ENCODE measurements around the gene ANGPTL4.
"Not testable (repeated sequence)": the region's sequence is repeated elsewhere in the genome, so short reads cannot be mapped to it uniquely, and the experiment has no call there.

The ANGPTL4 gene

DNA sequence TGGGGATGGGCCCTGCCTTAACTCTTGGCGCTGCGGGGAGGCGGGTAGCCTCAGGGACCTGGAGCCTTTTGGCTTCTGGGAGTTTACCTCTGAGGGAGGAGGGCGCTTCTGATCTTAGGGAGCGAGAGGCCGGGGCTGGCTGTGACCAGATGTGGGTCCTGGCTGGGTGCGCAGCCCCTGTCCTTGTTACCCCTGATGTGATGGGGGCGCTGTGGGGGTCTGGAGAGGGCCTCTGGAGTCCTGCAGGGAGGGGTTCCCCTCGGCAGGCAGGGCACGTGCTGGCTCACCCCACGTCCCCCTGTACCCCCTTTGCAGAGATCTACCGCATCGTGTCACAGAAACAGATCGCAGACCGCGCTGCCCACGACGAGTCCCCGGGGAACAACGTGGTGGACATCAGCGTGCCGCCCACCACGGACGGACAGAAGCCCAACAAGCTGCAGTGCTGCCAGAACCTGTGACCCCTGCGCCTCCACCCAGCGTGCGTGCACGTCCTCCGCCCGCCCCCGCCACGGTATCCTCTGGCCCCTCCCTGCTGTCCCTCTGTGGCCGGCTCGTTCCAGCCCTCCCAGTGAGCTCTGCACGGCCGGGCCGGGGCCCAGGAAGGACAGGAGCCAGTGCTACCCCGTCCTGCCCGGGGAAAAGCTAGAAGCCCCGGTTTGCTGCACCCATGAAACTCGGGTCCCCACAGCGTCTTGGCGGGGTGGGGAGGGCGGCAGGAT, 39.3 kb downstream of the ANGPTL4 start:
- H3K27ac ChIP-seq (ENCODE audit: low read depth, low read length, severe bottlenecking), result no peak overlapping the region
- no peaks in the 10 kb centered on the region for H3K9me3 ChIP-seq (ENCODE audit: control insufficient read depth, low read length)
- peaks cover 56% of the 10 kb centered on the region for H3K36me3 ChIP-seq (ENCODE audit: control insufficient read depth, insufficient read depth, low read length)
- WGBS, 2 experiments (ENCODE audit: insufficient coverage in 2 of 2), result 93 to 97% methylated on average over 28 to 44 of the region's 44 CpGs
- H3K4me3 ChIP-seq (ENCODE audit: extremely low read depth, insufficient read depth, low read length, poor library complexity, severe bottlenecking), result no peak overlapping the region
- H3K4me1 ChIP-seq (ENCODE audit: control insufficient read depth, insufficient read depth, low read length, poor library complexity, severe bottlenecking), result no peaks in the 10 kb centered on the region

DNA sequence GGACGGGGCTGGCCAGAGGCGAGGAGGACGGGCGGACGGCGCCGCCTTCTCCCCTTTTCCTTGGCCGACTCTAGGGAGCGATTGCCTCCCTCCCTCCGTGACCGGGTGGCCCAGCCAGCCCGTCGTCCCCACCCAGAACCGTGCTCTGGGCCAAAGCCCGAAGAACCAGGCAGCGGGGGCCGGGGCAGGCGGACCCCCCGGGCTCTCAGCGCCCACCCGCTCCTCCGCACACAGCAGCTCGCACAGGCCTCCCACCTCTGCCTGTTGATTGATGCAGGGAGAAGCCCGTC, 39.8 kb downstream of the ANGPTL4 start:
- 88 to 91% methylated on average over 10 to 21 of the region's 24 CpGs for WGBS, 2 experiments (ENCODE audit: insufficient coverage in 2 of 2)
- Histone ChIP-seq H3K4me3 (ENCODE audit: extremely low read depth, insufficient read depth, low read length, poor library complexity, severe bottlenecking) (no peak overlapping the region), H3K27ac (ENCODE audit: low read depth, low read length, severe bottlenecking) (no peak overlapping the region), H3K4me1 (ENCODE audit: control insufficient read depth, insufficient read depth, low read length, poor library complexity, severe bottlenecking) (no peaks in the 10 kb centered on the region), H3K9me3 (ENCODE audit: control insufficient read depth, low read length) (no peaks in the 10 kb centered on the region), H3K36me3 (ENCODE audit: control insufficient read depth, insufficient read depth, low read length) (peaks cover 53% of the 10 kb centered on the region)

DNA sequence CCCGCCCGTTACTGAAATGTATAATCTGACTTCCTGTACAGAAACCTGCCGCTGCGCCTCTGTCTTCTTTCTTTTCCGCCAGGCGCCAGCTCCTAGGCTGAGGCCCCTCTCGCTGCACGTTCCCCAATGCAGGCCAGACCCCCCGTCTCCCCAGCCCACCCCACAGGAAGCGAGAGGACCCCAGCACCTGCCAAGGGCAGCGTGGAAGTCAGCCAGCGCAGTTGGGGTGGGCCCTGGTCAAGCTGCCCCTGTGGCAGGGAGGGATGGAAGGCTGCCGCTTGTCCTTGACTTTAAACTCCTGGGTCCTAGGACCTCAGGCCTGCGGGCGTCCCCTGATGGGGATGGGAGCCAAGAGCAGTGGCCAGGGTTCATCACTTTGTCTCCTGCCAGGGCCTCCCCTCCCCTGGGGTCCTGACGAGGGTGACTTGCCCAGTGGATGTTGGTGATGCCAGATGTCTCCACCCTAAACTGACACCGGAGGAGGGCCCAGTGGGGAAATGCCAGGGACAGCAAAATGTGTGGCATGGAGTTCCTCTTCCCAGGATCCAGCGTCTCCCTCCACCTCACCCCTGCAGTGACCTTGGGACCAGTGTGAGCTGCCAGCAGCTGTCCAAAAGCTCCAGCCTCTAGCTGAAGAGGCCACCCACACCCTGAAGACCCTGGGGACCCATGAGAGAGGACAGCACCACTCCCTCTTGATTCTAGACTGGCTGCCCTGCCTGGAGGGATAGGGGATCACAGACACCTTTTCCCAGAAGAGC, 40.6 kb downstream of the ANGPTL4 start:
- no peak overlapping the region for H3K27ac ChIP-seq (ENCODE audit: low read depth, low read length, severe bottlenecking)
- no peaks in the 10 kb centered on the region for H3K4me1 ChIP-seq (ENCODE audit: control insufficient read depth, insufficient read depth, low read length, poor library complexity, severe bottlenecking)
- no peak overlapping the region for H3K4me3 ChIP-seq (ENCODE audit: extremely low read depth, insufficient read depth, low read length, poor library complexity, severe bottlenecking)
- H3K9me3 ChIP-seq (ENCODE audit: control insufficient read depth, low read length), result no peaks in the 10 kb centered on the region
- H3K36me3 ChIP-seq (ENCODE audit: control insufficient read depth, insufficient read depth, low read length), result peaks cover 50% of the 10 kb centered on the region
- WGBS, 2 experiments (ENCODE audit: insufficient coverage in 2 of 2), result 92 to 95% methylated on average over 11 of the region's 18 CpGs

DNA sequence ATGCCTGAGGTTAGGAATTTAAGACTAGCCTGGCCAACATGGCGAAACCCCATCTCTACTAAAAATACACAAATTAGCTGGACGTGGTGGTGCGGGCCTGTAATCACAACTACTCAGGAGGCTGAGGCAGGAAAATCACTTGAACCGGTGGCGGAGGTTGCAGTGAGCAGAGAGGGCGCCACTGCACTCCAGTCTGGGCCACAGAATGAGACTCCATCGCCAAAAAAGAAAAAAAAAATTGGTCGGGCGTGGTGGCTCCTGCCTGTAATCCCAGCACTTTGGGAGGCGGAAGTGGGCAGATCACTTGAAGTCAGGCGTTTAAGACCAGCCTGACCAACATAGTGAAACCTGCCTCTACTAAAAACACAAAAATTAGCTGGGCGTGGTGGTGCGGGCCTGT, 46.8 kb downstream of the ANGPTL4 start:
- not testable (repeated sequence) for H3K9me3 ChIP-seq (ENCODE audit: control insufficient read depth, low read length); H3K4me3 ChIP-seq (ENCODE audit: extremely low read depth, insufficient read depth, low read length, poor library complexity, severe bottlenecking); H3K36me3 ChIP-seq (ENCODE audit: control insufficient read depth, insufficient read depth, low read length); H3K27ac ChIP-seq (ENCODE audit: low read depth, low read length, severe bottlenecking); H3K4me1 ChIP-seq (ENCODE audit: control insufficient read depth, insufficient read depth, low read length, poor library complexity, severe bottlenecking)
- WGBS, 2 experiments (ENCODE audit: insufficient coverage in 2 of 2), result 89 to 91% methylated on average over 11 to 12 of the region's 13 CpGs

DNA sequence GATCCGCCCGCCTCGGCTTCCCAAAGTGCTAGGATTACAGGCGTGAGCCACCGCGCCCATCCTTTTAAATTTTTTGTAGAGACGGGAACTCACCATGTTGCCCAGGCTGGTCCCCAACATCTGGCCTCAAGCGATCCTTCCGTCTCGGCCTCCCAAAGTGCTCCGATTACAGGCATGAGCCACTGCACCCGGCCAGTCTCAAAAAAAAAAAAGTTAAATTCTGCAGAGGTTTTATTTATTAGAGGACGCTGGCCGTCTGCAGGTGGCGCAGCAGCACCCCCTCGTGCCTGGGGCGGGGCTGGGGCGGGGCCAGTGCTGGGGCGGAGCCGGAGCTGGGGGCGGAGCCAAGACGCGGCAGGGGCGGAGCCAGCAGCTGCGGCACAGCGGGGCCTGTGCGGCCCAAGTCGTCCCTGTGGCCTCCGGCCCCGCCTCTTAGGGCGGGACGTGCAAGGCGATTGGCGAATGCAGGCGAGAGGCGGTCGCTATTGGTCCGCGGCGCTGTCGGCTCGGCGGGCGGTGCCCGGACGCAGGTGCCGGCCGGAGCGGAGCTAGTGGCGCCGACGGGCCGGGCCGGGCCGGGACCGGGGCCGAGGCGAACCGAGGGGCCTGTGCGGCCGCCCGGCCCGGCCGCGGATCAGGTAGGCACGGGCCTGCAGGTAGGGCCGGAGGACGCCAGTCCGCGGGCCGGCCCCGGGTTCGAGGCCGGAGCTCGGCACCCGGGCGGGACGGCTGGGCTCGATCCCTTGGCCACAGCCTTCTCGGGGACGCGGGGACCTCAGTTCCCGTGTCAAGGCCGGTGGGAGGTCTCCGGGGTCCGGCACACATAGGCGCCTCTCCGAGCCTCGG, 49.1 kb downstream of the ANGPTL4 start, which contains the start of gene MARCHF2:
Gene MARCHF2, plus strand, starts transcription at position 523 of the 846 bp plus-strand sequence. CDS start 8,536 bp downstream, outside the sequence.
- Histone ChIP-seq H3K36me3 (ENCODE audit: control insufficient read depth, insufficient read depth, low read length) (no peaks in the 10 kb centered on the region), H3K4me3 (ENCODE audit: extremely low read depth, insufficient read depth, low read length, poor library complexity, severe bottlenecking) (peak within 1 kb of the TSS; percentile 59), H3K4me1 (ENCODE audit: control insufficient read depth, insufficient read depth, low read length, poor library complexity, severe bottlenecking) (peaks cover 2% of the 10 kb centered on the region), H3K9me3 (ENCODE audit: control insufficient read depth, low read length) (no peaks in the 10 kb centered on the region), H3K27ac (ENCODE audit: low read depth, low read length, severe bottlenecking) (no peak within 1 kb of the TSS)
- 5 to 6% methylated on average over 81 of the region's 89 CpGs for WGBS, 2 experiments (ENCODE audit: insufficient coverage in 2 of 2)

DNA sequence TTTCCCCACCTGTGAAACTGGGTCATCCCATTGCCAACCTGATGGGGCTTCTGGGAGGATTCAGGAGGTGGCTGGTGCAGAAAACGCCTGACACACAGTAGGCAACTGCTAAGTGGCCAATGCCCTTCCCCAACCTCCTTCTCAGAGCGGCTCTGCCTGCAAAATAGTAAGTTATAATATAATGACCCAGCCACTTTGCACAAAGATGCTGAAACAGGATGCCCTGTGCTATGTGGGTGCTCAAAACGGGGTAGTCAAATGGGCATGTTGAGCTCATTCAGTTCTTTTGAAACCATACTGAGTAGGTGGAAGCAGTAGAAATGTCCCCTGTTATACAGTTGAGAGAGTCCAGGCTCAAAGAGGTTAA, 49.7 kb downstream of the ANGPTL4 start:
- Histone ChIP-seq H3K27ac (ENCODE audit: low read depth, low read length, severe bottlenecking) (no peak overlapping the region), H3K4me1 (ENCODE audit: control insufficient read depth, insufficient read depth, low read length, poor library complexity, severe bottlenecking) (peaks cover 8% of the 10 kb centered on the region), H3K4me3 (ENCODE audit: extremely low read depth, insufficient read depth, low read length, poor library complexity, severe bottlenecking) (peak overlapping the region; percentile 59), H3K9me3 (ENCODE audit: control insufficient read depth, low read length) (no peaks in the 10 kb centered on the region), H3K36me3 (ENCODE audit: control insufficient read depth, insufficient read depth, low read length) (no peaks in the 10 kb centered on the region)
- WGBS, 2 experiments (ENCODE audit: insufficient coverage in 2 of 2), result 60 to 100% methylated on average over 1 to 2 of the region's 3 CpGs

DNA sequence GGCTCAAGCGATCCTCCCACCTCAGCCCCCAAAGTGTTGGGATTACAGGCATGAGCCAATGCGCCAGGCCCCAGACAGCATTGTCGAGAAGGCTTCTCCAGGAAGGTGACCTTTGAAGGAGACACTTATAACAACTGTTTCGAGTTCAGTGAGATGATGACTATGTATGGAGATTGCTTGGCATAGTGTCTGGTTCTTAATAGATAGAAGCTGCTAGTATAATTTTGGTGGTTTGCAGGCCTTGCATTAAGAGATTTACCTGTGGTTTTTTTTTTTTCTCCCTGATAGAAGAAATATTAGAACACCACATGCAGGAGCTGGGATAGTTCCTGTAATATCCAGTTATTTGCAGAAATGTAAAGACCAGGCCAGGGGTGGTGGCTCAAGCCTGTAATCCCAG, 52.8 kb downstream of the ANGPTL4 start:
- no peaks in the 10 kb centered on the region for H3K36me3 ChIP-seq (ENCODE audit: control insufficient read depth, insufficient read depth, low read length)
- 78 to 89% methylated on average over 4 of the region's 4 CpGs for WGBS, 2 experiments (ENCODE audit: insufficient coverage in 2 of 2)
- H3K4me3 ChIP-seq (ENCODE audit: extremely low read depth, insufficient read depth, low read length, poor library complexity, severe bottlenecking), result no peak overlapping the region
- peaks cover 8% of the 10 kb centered on the region for H3K4me1 ChIP-seq (ENCODE audit: control insufficient read depth, insufficient read depth, low read length, poor library complexity, severe bottlenecking)
- no peaks in the 10 kb centered on the region for H3K9me3 ChIP-seq (ENCODE audit: control insufficient read depth, low read length)
- no peak overlapping the region for H3K27ac ChIP-seq (ENCODE audit: low read depth, low read length, severe bottlenecking)

DNA sequence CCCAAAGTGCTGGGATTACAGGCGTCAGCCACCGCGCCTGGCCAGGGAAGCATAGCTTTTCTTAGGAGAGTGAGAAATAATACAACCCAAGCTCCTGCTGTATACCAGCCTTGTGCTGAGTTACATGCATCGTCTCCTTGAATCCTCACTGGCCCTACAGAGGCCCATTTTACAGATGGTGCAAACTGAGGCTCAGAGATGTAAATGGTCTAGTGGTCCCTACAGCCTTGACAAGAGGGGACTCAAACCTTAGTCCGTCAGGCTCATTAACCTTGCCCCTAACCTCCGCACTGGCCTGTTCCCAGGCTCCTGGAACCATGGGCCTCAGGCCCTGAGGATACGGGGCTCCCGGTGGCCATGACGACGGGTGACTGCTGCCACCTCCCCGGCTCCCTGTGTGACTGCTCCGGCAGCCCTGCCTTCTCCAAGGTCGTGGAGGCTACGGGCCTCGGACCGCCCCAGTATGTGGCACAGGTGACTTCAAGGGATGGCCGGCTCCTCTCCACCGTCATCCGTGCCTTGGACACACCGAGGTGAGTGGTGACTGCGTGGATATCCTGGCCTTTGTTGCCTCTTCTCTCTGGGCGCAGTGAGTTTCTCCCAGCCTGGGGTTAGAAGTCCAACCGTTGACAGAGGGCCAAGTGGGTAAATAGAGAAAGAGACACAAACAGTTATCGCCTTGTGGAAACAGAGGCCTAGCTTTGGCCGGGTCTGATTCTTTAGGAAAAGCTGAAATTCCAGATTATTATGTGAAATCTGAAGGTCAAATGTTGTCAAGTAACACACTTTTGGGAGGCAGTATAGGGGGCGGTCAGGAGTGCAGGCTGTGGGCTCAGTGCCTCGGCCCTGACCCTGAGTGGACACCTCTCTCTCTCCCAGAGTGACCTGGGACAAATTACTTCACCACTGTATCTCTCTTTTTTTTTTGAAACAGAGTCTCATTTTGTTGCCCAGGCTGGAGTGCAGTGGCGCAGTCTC, 57.8 kb downstream of the ANGPTL4 start:
- no peak overlapping the region for H3K27ac ChIP-seq (ENCODE audit: low read depth, low read length, severe bottlenecking)
- H3K36me3 ChIP-seq (ENCODE audit: control insufficient read depth, insufficient read depth, low read length), result no peaks in the 10 kb centered on the region
- H3K4me3 ChIP-seq (ENCODE audit: extremely low read depth, insufficient read depth, low read length, poor library complexity, severe bottlenecking), result no peak overlapping the region
- H3K4me1 ChIP-seq (ENCODE audit: control insufficient read depth, insufficient read depth, low read length, poor library complexity, severe bottlenecking), result peaks cover 29% of the 10 kb centered on the region
- no peaks in the 10 kb centered on the region for H3K9me3 ChIP-seq (ENCODE audit: control insufficient read depth, low read length)
- 92 to 93% methylated on average over 25 to 27 of the region's 28 CpGs for WGBS, 2 experiments (ENCODE audit: insufficient coverage in 2 of 2)

DNA sequence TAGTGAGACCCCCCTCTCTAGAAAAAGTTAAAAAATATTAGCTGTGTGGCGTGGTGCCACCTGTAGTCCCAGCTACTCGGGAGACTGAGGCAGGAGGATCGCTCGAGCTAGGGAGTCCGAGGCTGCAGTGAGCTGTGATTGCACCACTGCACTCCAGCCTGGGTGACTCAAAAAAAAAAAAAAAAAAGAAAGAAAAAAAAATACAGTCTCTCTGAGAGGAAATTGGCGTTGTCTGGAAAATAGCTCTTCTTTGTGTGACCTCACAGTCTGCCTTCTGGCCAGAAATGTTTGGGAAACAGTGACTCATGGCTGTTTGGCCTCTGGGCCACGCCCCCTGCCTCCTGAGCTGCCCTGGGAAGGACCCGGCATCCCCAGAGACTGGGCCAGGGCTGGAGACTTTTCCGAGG, 59.9 kb downstream of the ANGPTL4 start:
- peaks cover 21% of the 10 kb centered on the region for H3K4me1 ChIP-seq (ENCODE audit: control insufficient read depth, insufficient read depth, low read length, poor library complexity, severe bottlenecking)
- WGBS, 2 experiments (ENCODE audit: insufficient coverage in 2 of 2), result 56 to 57% methylated on average over 8 of the region's 9 CpGs
- H3K4me3 ChIP-seq (ENCODE audit: extremely low read depth, insufficient read depth, low read length, poor library complexity, severe bottlenecking), result no peak overlapping the region
- peak overlapping the region; percentile 97 for H3K27ac ChIP-seq (ENCODE audit: low read depth, low read length, severe bottlenecking)
- no peaks in the 10 kb centered on the region for H3K9me3 ChIP-seq (ENCODE audit: control insufficient read depth, low read length)
- H3K36me3 ChIP-seq (ENCODE audit: control insufficient read depth, insufficient read depth, low read length), result no peaks in the 10 kb centered on the region
